WTC11 (cell line): Measurements from ENCODE around the gene ASIC2. TPM values are rescaled to one million over a fixed set of nuclear protein-coding genes. Genes with fewer than 3 reads are reported as not detected.

Source experiments
- ATAC-seq: fragments of 200-7000 bp; cut with Tn5 transposase; 2 replicates; pipeline ENCODE4 v1.10.0; 2021; ENCODE audit warnings: mild to moderate bottlenecking, moderate library complexity
- CTCF ChIA-PET: fragments of 300-600 bp; sonication (Branson Sonifier 250); formaldehyde crosslinking; loops from one replicate; lab custom pipeline; 2021; ENCODE audit warnings: antibody characterized with exemption; lab: Charles Lee
- POLR2A ChIA-PET: fragments of 350-600 bp; sonication (Branson Sonifier 250); formaldehyde crosslinking; loops from one replicate; lab custom pipeline; 2021; ENCODE audit warnings: antibody characterized with exemption; lab: Charles Lee
- DNase-seq: peaks from one replicate; pipeline ENCODE4 v3.0.0; 2021; ENCODE audit warnings: low spot score
- H3K27ac Mint-ChIP-seq: 2 replicates; pipeline ENCODE4 v1.8.0; 2021; ENCODE audit warnings: mixed read lengths
- H3K27me3 Mint-ChIP-seq: 2 replicates; pipeline ENCODE4 v1.8.0; 2021; ENCODE audit warnings: low read depth, mild to moderate bottlenecking, moderate library complexity, mixed read lengths
- H3K36me3 Mint-ChIP-seq: 2 replicates; pipeline ENCODE4 v1.8.0; 2021; ENCODE audit warnings: mixed read lengths
- H3K4me1 Mint-ChIP-seq: 2 replicates; pipeline ENCODE4 v1.8.0; 2022; ENCODE audit warnings: mixed read lengths
- H3K4me3 Mint-ChIP-seq: 2 replicates; pipeline ENCODE4 v1.8.0; 2021; ENCODE audit warnings: mild to moderate bottlenecking, moderate library complexity, mixed read lengths
- H3K9me3 Mint-ChIP-seq: 2 replicates; pipeline ENCODE4 v1.8.0; 2021; ENCODE audit warnings: mixed read lengths
- ETV6 ChIP-seq: sonication (generic); formaldehyde crosslinking; IDR thresholded peaks from 2 replicates; pipeline ENCODE4 v1.8.1; 2022; ENCODE audit warnings: mild to moderate bottlenecking, missing genetic modification reagents
- FOXJ3 ChIP-seq: sonication (generic); formaldehyde crosslinking; IDR thresholded peaks from 2 replicates; pipeline ENCODE4 v1.9.0; 2021; ENCODE audit warnings: missing genetic modification reagents, mild to moderate bottlenecking, borderline replicate concordance
- JAZF1 ChIP-seq: fragments of 250-450 bp; sonication (Bioruptor Pico); IDR thresholded peaks from 2 replicates; pipeline ENCODE4 v1.9.0; 2021; ENCODE audit warnings: moderate library complexity, mild to moderate bottlenecking, inconsistent platforms
- NFATC4 ChIP-seq: fragments of 250-450 bp; sonication (Bioruptor Pico); IDR thresholded peaks from 2 replicates; pipeline ENCODE4 v1.9.0; 2021; ENCODE audit warnings: mild to moderate bottlenecking
- NFE2L1 ChIP-seq: sonication (generic); formaldehyde crosslinking; IDR thresholded peaks from 2 replicates; pipeline ENCODE4 v1.8.1; 2023; ENCODE audit warnings: missing genetic modification reagents
- NR1H2 ChIP-seq: sonication (generic); formaldehyde crosslinking; IDR thresholded peaks from 2 replicates; pipeline ENCODE4 v1.9.0; 2021; ENCODE audit warnings: mild to moderate bottlenecking, moderate library complexity, missing genetic modification reagents
- NR2C2 ChIP-seq: sonication (generic); formaldehyde crosslinking; IDR thresholded peaks from 2 replicates; pipeline ENCODE4 v1.8.0; 2022; ENCODE audit warnings: mild to moderate bottlenecking, missing genetic modification reagents
- SMAD4 ChIP-seq: sonication (generic); formaldehyde crosslinking; IDR thresholded peaks from 2 replicates; pipeline ENCODE4 v1.8.0; 2022; ENCODE audit warnings: mild to moderate bottlenecking, missing genetic modification reagents
- ZNF121 ChIP-seq: sonication (generic); formaldehyde crosslinking; IDR thresholded peaks from 2 replicates; pipeline ENCODE4 v1.8.0; 2023; ENCODE audit warnings: missing genetic modification reagents
- ZNF396 ChIP-seq: fragments of 250-450 bp; sonication (Bioruptor Pico); IDR thresholded peaks from 2 replicates; pipeline ENCODE4 v1.8.0; 2021; ENCODE audit warnings: mild to moderate bottlenecking, moderate library complexity, borderline replicate concordance
- total RNA-seq: library from RNA; stranded (reverse); gene quantifications from 3 replicates; pipeline ENCODE4 v1.2.3, GENCODE V29; 2021
- TF ChIP-seq, protein P1 (sequence below): sonication (generic); formaldehyde crosslinking; IDR thresholded peaks from 2 replicates; pipeline ENCODE4 v1.8.1; 2023; ENCODE audit warnings: mild to moderate bottlenecking, missing genetic modification reagents, borderline replicate concordance
- TF ChIP-seq, protein P2 (sequence below): sonication (generic); formaldehyde crosslinking; conservative IDR thresholded peaks from 2 replicates; pipeline ENCODE4 v1.8.1; 2023; ENCODE audit warnings: mild to moderate bottlenecking, low read depth, missing genetic modification reagents, moderate library complexity
- TF ChIP-seq, protein P3 (sequence below): sonication (generic); formaldehyde crosslinking; IDR thresholded peaks from 2 replicates; pipeline ENCODE4 v1.8.1; 2022; ENCODE audit warnings: low read depth, missing genetic modification reagents, borderline replicate concordance
- TF ChIP-seq, protein P4 (sequence below): sonication (generic); formaldehyde crosslinking; IDR thresholded peaks from 2 replicates; pipeline ENCODE4 v1.8.1; 2022; ENCODE audit warnings: missing genetic modification reagents, borderline replicate concordance
- TF ChIP-seq, protein P5 (sequence below): sonication (generic); formaldehyde crosslinking; IDR thresholded peaks from 2 replicates; pipeline ENCODE4 v1.8.1; 2023; ENCODE audit warnings: mild to moderate bottlenecking, missing genetic modification reagents, moderate library complexity
- TF ChIP-seq, protein P6 (sequence below): fragments of 200-600 bp; IDR thresholded peaks from 2 replicates; pipeline ENCODE4 v1.8.0; 2022; ENCODE audit warnings: antibody characterized with exemption

Gene ASIC2
- total RNA-seq, 1 experiment from 2014 or later: 2.7 TPM

DNA sequence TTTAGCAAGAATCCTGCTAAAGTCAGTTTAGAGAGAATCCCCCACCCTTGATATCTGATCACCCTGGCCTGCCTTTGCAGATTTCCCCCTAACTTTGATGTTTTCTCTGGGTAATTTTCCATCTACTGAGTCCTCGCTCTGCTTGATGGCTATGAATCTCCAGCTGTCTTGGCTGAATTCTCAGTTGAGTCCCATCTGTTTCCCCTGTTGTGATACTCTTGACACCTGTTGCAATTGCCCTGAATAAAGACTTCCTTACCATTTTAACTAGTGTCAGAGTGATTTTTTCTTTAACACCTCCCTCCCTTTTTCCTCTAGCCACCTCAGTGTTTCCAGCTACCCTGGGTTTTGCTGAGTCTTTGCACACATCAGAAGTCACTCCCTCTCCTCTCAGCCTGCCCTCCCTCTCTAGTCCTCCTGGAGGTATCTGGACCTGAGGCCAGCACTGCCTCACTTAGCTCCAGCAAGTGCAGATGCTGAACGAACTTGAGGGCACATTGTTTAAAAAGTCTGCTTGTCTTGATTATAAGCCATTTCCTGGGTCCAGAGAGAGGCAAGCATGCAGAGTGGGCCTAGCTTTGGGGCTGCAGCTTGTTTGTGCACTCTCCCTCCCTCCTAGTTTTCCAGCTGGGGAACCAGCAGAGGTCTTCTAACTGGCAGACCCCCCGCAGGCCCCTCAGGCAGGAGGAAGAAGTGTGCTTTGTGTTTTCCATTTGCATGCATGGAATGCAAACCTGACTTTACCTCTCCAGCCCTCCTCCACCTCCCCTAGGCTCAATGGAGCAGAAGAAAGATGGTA is 268.2 kb downstream of the ASIC2 start:
- no peak for TF ChIP-seq SMAD4 (CRISPR knock-in tag)
- no peak for TF ChIP-seq JAZF1
- no peak for TF ChIP-seq NFE2L1 (CRISPR knock-in tag)
- no peak for TF ChIP-seq ZNF396
- TF ChIP-seq, protein P1, sequence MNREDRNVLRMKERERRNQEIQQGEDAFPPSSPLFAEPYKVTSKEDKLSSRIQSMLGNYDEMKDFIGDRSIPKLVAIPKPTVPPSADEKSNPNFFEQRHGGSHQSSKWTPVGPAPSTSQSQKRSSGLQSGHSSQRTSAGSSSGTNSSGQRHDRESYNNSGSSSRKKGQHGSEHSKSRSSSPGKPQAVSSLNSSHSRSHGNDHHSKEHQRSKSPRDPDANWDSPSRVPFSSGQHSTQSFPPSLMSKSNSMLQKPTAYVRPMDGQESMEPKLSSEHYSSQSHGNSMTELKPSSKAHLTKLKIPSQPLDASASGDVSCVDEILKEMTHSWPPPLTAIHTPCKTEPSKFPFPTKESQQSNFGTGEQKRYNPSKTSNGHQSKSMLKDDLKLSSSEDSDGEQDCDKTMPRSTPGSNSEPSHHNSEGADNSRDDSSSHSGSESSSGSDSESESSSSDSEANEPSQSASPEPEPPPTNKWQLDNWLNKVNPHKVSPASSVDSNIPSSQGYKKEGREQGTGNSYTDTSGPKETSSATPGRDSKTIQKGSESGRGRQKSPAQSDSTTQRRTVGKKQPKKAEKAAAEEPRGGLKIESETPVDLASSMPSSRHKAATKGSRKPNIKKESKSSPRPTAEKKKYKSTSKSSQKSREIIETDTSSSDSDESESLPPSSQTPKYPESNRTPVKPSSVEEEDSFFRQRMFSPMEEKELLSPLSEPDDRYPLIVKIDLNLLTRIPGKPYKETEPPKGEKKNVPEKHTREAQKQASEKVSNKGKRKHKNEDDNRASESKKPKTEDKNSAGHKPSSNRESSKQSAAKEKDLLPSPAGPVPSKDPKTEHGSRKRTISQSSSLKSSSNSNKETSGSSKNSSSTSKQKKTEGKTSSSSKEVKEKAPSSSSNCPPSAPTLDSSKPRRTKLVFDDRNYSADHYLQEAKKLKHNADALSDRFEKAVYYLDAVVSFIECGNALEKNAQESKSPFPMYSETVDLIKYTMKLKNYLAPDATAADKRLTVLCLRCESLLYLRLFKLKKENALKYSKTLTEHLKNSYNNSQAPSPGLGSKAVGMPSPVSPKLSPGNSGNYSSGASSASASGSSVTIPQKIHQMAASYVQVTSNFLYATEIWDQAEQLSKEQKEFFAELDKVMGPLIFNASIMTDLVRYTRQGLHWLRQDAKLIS: no peak
- TF ChIP-seq FOXJ3 (CRISPR knock-in tag): no peak
- TF ChIP-seq, protein P2, sequence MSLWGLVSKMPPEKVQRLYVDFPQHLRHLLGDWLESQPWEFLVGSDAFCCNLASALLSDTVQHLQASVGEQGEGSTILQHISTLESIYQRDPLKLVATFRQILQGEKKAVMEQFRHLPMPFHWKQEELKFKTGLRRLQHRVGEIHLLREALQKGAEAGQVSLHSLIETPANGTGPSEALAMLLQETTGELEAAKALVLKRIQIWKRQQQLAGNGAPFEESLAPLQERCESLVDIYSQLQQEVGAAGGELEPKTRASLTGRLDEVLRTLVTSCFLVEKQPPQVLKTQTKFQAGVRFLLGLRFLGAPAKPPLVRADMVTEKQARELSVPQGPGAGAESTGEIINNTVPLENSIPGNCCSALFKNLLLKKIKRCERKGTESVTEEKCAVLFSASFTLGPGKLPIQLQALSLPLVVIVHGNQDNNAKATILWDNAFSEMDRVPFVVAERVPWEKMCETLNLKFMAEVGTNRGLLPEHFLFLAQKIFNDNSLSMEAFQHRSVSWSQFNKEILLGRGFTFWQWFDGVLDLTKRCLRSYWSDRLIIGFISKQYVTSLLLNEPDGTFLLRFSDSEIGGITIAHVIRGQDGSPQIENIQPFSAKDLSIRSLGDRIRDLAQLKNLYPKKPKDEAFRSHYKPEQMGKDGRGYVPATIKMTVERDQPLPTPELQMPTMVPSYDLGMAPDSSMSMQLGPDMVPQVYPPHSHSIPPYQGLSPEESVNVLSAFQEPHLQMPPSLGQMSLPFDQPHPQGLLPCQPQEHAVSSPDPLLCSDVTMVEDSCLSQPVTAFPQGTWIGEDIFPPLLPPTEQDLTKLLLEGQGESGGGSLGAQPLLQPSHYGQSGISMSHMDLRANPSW (CRISPR knock-in tag): no peak
- TF ChIP-seq ETV6: no peak
- no peak for TF ChIP-seq NFATC4
- TF ChIP-seq NR2C2 (CRISPR knock-in tag): no peak
- TF ChIP-seq, protein P3, sequence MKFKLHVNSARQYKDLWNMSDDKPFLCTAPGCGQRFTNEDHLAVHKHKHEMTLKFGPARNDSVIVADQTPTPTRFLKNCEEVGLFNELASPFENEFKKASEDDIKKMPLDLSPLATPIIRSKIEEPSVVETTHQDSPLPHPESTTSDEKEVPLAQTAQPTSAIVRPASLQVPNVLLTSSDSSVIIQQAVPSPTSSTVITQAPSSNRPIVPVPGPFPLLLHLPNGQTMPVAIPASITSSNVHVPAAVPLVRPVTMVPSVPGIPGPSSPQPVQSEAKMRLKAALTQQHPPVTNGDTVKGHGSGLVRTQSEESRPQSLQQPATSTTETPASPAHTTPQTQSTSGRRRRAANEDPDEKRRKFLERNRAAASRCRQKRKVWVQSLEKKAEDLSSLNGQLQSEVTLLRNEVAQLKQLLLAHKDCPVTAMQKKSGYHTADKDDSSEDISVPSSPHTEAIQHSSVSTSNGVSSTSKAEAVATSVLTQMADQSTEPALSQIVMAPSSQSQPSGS: no peak
- no peak for TF ChIP-seq NR1H2 (CRISPR knock-in tag)
- TF ChIP-seq, protein P4, sequence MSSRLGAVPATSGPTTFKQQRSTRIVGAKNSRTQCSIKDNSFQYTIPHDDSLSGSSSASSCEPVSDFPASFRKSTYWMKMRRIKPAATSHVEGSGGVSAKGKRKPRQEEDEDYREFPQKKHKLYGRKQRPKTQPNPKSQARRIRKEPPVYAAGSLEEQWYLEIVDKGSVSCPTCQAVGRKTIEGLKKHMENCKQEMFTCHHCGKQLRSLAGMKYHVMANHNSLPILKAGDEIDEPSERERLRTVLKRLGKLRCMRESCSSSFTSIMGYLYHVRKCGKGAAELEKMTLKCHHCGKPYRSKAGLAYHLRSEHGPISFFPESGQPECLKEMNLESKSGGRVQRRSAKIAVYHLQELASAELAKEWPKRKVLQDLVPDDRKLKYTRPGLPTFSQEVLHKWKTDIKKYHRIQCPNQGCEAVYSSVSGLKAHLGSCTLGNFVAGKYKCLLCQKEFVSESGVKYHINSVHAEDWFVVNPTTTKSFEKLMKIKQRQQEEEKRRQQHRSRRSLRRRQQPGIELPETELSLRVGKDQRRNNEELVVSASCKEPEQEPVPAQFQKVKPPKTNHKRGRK (CRISPR knock-in tag): no peak
- TF ChIP-seq, protein P5, sequence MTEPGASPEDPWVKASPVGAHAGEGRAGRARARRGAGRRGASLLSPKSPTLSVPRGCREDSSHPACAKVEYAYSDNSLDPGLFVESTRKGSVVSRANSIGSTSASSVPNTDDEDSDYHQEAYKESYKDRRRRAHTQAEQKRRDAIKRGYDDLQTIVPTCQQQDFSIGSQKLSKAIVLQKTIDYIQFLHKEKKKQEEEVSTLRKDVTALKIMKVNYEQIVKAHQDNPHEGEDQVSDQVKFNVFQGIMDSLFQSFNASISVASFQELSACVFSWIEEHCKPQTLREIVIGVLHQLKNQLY (CRISPR knock-in tag): no peak
- no peak for DNase-seq
- Mint-ChIP-seq H3K27ac (no peak overlapping the region), H3K27me3 (peaks cover 6% of the 10 kb centered on the region; the same call in 1 of the 2 replicates), H3K36me3 (no peaks in the 10 kb centered on the region), H3K9me3 (no peaks in the 10 kb centered on the region), H3K4me3 (no peak overlapping the region), H3K4me1 (peaks cover 32% of the 10 kb centered on the region)
- CTCF ChIA-PET: interaction anchor here (0.7 to 4.7 kb wide), 3 partner anchors 14 to 27 kb away, joined by 3 to 34 read pairs (median 4); no protein-coding TSS in a partner anchor
- ATAC-seq: no peak
- POLR2A ChIA-PET: no interaction called here

DNA sequence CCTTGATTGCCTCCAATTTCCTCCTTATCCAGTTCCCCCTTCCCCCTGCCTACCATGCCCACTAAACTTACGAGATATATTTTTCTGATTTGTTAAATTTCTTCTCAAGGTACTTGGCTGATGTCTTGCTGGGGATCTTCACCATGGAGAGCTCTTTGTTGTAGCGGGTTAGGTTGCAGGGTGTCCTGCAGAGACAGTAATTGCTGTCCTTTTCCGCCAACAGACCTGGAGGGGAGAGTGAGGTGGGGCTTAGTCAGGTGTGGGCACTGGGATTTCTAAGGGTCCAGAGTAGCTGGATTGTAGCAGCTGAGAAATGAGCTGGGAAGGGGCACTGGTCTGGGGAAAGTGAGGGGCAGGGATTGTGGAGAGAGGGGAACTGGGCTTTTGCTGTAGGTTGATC is 269.3 kb downstream of the ASIC2 start:
- CTCF ChIA-PET: interaction anchor here (0.6 to 4.7 kb wide), 3 partner anchors 15 to 496 kb away, joined by 3 to 34 read pairs (median 4); no protein-coding TSS in a partner anchor
- no peak overlapping the region for H3K27ac Mint-ChIP-seq

More for the DNA sequence above, 269.3 kb downstream of the ASIC2 start:
- ATAC-seq: peak; percentile 56
- Mint-ChIP-seq H3K9me3 (no peaks in the 10 kb centered on the region), H3K4me3 (no peak overlapping the region), H3K36me3 (no peaks in the 10 kb centered on the region), H3K27me3 (peaks cover 9% of the 10 kb centered on the region; the same call in 1 of the 2 replicates), H3K4me1 (peaks cover 32% of the 10 kb centered on the region)
- no peak for DNase-seq
- POLR2A ChIA-PET: no interaction called here
- peak; percentile 37; the same call in 1 of the 2 replicates for TF ChIP-seq ZNF121 (CRISPR knock-in tag)
- TF ChIP-seq, protein P6, sequence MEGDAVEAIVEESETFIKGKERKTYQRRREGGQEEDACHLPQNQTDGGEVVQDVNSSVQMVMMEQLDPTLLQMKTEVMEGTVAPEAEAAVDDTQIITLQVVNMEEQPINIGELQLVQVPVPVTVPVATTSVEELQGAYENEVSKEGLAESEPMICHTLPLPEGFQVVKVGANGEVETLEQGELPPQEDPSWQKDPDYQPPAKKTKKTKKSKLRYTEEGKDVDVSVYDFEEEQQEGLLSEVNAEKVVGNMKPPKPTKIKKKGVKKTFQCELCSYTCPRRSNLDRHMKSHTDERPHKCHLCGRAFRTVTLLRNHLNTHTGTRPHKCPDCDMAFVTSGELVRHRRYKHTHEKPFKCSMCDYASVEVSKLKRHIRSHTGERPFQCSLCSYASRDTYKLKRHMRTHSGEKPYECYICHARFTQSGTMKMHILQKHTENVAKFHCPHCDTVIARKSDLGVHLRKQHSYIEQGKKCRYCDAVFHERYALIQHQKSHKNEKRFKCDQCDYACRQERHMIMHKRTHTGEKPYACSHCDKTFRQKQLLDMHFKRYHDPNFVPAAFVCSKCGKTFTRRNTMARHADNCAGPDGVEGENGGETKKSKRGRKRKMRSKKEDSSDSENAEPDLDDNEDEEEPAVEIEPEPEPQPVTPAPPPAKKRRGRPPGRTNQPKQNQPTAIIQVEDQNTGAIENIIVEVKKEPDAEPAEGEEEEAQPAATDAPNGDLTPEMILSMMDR: no peak
